RWPE1 (cell line): ENCODE results near the gene PTPRZ1.

ENCODE experiments used
- CTCF ChIA-PET: fragments of 350-600 bp; sonication (Branson Sonifier 250); formaldehyde crosslinking; extraction: SDS; loops from one replicate; lab custom pipeline; 2021; lab: Yijun Ruan, JAX
- POLR2A ChIA-PET: fragments of 400-600 bp; formaldehyde crosslinking; extraction: SDS; loops from one replicate; lab custom pipeline; 2020; ENCODE audit warnings: antibody characterized with exemption; ENCODE audit not compliant: low non-redundant PET; lab: Yijun Ruan, JAX
- DNase-seq: peaks from one replicate; pipeline ENCODE4 v3.0.0; 2012; ENCODE audit warnings: low spot score
- H3K27ac ChIP-seq: fragments of 450-650 bp; 2 replicates; pipeline ENCODE4 v1.5.1; 2017
- CTCF ChIP-seq: fragments of 450-650 bp; conservative IDR thresholded peaks from 2 replicates; pipeline ENCODE4 v1.5.1; 2017; ENCODE audit warnings: low read depth, mild to moderate bottlenecking

PTPRZ1 gene

GRCh38 chr7:121837462-121837861 is 35.5 kb upstream of the PTPRZ1 start:
- H3K27ac ChIP-seq = no peak overlapping the region
- ChIA-PET POLR2A (no interaction called here), CTCF (no interaction called here)
- DNase-seq = no peak
- no peak for TF ChIP-seq CTCF

GRCh38 chr7:121847041-121847440 is 25.9 kb upstream of the PTPRZ1 start:
- H3K27ac ChIP-seq = no peak overlapping the region
- no peak for DNase-seq
- ChIA-PET POLR2A (no interaction called here), CTCF (no interaction called here)
- no peak for TF ChIP-seq CTCF

- ChIA-PET CTCF (interaction anchor here (0.6 to 1.4 kb wide), 2 partner anchors 14 to 20 kb away, joined by 3 to 5 read pairs; partner anchors contain the start of gene PTPRZ1), POLR2A (no interaction called here)
- no peak overlapping the region for H3K27ac ChIP-seq
- DNase-seq = no peak
- TF ChIP-seq CTCF = no peak
Measured at GRCh38 chr7:121853307-121853706, 19.7 kb upstream of the PTPRZ1 start.

GRCh38 chr7:121860953-121861352 is 12.0 kb upstream of the PTPRZ1 start:
- DNase-seq = no peak
- TF ChIP-seq CTCF = no peak
- ChIA-PET POLR2A (no interaction called here), CTCF (interaction anchor here (0.6 kb wide), 1 partner anchor 300 kb away, joined by 6 read pairs; no protein-coding TSS in a partner anchor)
- H3K27ac ChIP-seq = no peak overlapping the region

GRCh38 chr7:121862591-121862990 is 10.4 kb upstream of the PTPRZ1 start:
- POLR2A ChIA-PET = no interaction called here

GRCh38 chr7:121871188-121871587 is 1.8 kb upstream of the PTPRZ1 start:
- TF ChIP-seq CTCF = no peak
- DNase-seq = no peak
- CTCF ChIA-PET = no interaction called here
- no peak overlapping the region for H3K27ac ChIP-seq
- POLR2A ChIA-PET = no interaction called here

More at GRCh38 chr7:121862591-121862990, 10.4 kb upstream of the PTPRZ1 start:
- no peak for DNase-seq
- TF ChIP-seq CTCF = no peak
- CTCF ChIA-PET = no interaction called here
- H3K27ac ChIP-seq = no peak overlapping the region
